ENCODE results near the gene ARMC5. TPM values are rescaled to one million over a fixed set of nuclear protein-coding genes. Genes with fewer than 3 reads are reported as not detected.
"Not testable (repeated sequence)": the region's sequence is repeated elsewhere in the genome, so short reads cannot be mapped to it uniquely, and the experiment has no call there.

Gene ARMC5
- total RNA-seq, 4 donors from 2014 or later, result 12.4 to 20.4 (median 17.6) TPM

- H3K9me3 ChIP-seq, result no peaks in the 10 kb centered on the region
- peak; percentile 61 to 90 (median 89) for DNase-seq
- peak overlapping the region; percentile 57 to 99 (median 92) for H3K27ac ChIP-seq
- peak overlapping the region; percentile 49 to 72 (median 62) for H3K4me3 ChIP-seq
- peaks cover 0 to 68% (median 7%) of the 10 kb centered on the region in 4 donors for H3K4me1 ChIP-seq
- H3K27me3 ChIP-seq, result no peaks in the 10 kb centered on the region
- TF ChIP-seq CTCF (IDR thresholded peaks at IDR 0.05), result peak in 4 of 6 experiments; percentile 15 to 63 (median 48)
- peak; percentile 45 to 62 for TF ChIP-seq POLR2A (IDR thresholded peaks at IDR 0.05)
- peaks cover 0 to 4% (median 0%) of the 10 kb centered on the region in 3 donors for H3K36me3 ChIP-seq
Measured at GRCh38 chr16:31477220-31478216, 18.2 kb downstream of the ARMC5 start.

DNA sequence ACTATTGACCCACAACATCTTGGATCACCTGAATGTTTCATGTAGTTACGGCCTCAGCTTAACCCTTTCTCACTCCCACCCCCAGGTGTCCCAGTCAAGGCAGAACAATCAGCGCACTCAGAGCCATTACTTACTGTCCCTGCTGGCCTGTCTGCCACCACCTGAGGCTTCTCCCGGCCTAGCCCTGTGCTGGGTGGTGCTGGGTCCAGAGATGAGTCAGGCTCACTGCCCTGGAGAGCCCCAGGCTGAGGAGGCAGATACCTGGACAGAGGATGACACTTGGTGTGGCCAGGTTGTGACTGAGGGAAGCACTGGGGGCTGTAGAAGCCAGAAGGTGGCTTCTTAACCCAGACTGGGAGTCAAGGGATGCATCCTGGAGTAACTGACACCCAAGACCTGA lies 19.7 kb downstream of the ARMC5 start:
- Histone ChIP-seq H3K27me3 (no peaks in the 10 kb centered on the region), H3K36me3 (peaks cover 0 to 4% (median 0%) of the 10 kb centered on the region in 3 donors), H3K9me3 (no peaks in the 10 kb centered on the region), H3K4me1 (peaks cover 0 to 58% (median 7%) of the 10 kb centered on the region in 4 donors), H3K4me3 (no peak overlapping the region), H3K27ac (peak overlapping the region in 3 of 4 donors; percentile 36 to 88 (median 47))
- DNase-seq, result peak in 1 of 3 donors; percentile 73
- TF ChIP-seq CTCF (IDR thresholded peaks at IDR 0.05), result peak in 1 of 6 experiments; percentile 4
- no peak for TF ChIP-seq POLR2A (IDR thresholded peaks at IDR 0.05)

DNA sequence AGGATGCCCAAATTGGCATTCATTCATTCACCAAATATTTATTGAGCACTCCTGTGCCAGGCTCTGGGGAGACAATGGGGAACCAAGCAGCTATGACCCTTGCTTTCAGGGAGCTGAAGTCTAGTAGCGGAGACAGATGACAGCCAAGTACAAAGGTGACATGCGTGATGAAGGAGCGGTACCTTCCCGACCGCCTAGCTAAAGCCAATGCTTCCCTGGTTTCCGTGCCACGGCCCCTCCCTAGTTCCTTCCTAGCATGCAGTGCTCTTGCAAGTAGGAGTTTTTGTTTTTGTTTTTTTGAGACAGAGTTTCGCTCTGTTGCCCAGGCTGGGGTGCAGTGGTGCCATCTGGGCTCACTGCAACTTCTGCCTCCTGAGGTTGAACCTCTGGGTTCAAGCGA lies 20.4 kb downstream of the ARMC5 start:
- Histone ChIP-seq H3K9me3 (no peaks in the 10 kb centered on the region), H3K27me3 (no peaks in the 10 kb centered on the region), H3K4me1 (peaks cover 0 to 50% (median 7%) of the 10 kb centered on the region in 4 donors), H3K4me3 (no peak overlapping the region), H3K27ac (peak overlapping the region in 2 of 4 donors; percentile 47 to 48), H3K36me3 (no peaks in the 10 kb centered on the region)
- TF ChIP-seq POLR2A (IDR thresholded peaks at IDR 0.05), result no peak
- DNase-seq, result peak in 1 of 3 donors; percentile 68

DNA sequence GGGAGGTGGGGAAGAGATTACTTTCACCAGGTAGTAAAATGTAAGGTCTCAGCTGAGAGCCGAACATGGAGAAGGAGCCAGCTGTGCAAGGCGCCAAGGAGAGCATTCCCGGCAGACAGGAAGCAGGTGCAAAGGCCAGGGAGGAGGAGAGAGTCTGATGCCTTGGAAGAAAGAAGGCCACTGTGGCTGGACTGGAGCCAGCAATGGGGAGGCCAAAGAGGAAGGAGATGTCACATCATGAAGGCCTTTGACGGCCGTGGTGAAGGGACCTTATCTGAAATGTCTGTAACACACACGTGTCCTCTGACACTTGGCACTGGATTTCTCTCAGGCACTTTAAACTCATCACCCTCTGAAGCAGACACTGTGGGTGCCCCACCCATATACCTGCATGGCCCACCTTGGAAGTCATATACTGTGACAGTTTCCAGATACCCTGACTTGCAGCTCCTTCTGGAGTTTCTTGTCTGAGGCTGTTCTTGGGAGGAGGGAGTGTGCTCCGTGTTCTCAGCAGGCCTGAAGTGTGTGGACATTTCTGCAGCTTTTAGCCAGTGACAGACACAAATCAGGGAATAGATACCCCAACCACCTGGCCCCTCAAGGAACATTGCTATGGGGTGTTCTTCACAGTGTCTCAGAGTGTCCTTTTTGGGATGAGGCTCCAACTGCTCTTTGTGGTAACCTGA lies 21.7 kb downstream of the ARMC5 start:
- no peaks in the 10 kb centered on the region for H3K9me3 ChIP-seq
- H3K4me1 ChIP-seq, result peaks cover 0 to 40% (median 6%) of the 10 kb centered on the region in 4 donors
- H3K36me3 ChIP-seq, result no peaks in the 10 kb centered on the region
- TF ChIP-seq POLR2A (IDR thresholded peaks at IDR 0.05), result no peak
- TF ChIP-seq CTCF (IDR thresholded peaks at IDR 0.05), result no peak
- DNase-seq, result peak in 2 of 3 donors; percentile 81 to 83
- H3K27ac ChIP-seq, result peak overlapping the region in 3 of 4 donors; percentile 47 to 51 (median 48)
- H3K27me3 ChIP-seq, result no peaks in the 10 kb centered on the region
- H3K4me3 ChIP-seq, result no peak overlapping the region

GRCh38 chr16:31483081-31483480 lies 23.8 kb downstream of the ARMC5 start, which contains the start of gene SLC5A2:
Gene SLC5A2, plus strand, starts transcription at chr16:31483123. Its CDS starts 14 bp downstream, at chr16:31483137.
- H3K27ac ChIP-seq, result no peak within 1 kb of the TSS
- no peak within 1 kb of the TSS for H3K4me3 ChIP-seq
- no peaks in the 10 kb centered on the region for H3K27me3 ChIP-seq
- peaks cover 0 to 4% (median 0%) of the 10 kb centered on the region in 4 donors for H3K9me3 ChIP-seq
- peaks cover under 1 to 40% (median 3%) of the 10 kb centered on the region in 4 donors for H3K4me1 ChIP-seq
- TF ChIP-seq POLR2A (IDR thresholded peaks at IDR 0.05), result no peak
- TF ChIP-seq CTCF (IDR thresholded peaks at IDR 0.05), result no peak
- no peaks in the 10 kb centered on the region for H3K36me3 ChIP-seq
- DNase-seq, result no peak

GRCh38 chr16:31484048-31484447 lies 24.7 kb downstream of the ARMC5 start:
- H3K9me3 ChIP-seq, DNase-seq, H3K27ac ChIP-seq, H3K4me3 ChIP-seq, H3K36me3 ChIP-seq, H3K27me3 ChIP-seq: not testable (repeated sequence)
- peaks cover 4 to 41% (median 7%) of the 10 kb centered on the region in 4 donors for H3K4me1 ChIP-seq
